Colonic mucosa (tissue), 4 donors: Measurements from ENCODE around the gene USB1. TPM values are rescaled to one million over a fixed set of nuclear protein-coding genes. Genes with fewer than 3 reads are reported as not detected.

Experiments
- DNase-seq: peaks from one replicate; pipeline ENCODE4 v3.0.0-alpha.2; 2020
- H3K27ac ChIP-seq: fragments of 200-600 bp; one replicate; pipeline ENCODE4 v1.8.0; 2021
- H3K27me3 ChIP-seq: fragments of 200-600 bp; one replicate; pipeline ENCODE4 v1.8.0; 2021
- H3K36me3 ChIP-seq: fragments of 200-600 bp; one replicate; pipeline ENCODE4 v1.8.0; 2021
- H3K4me1 ChIP-seq: fragments of 200-600 bp; one replicate; pipeline ENCODE4 v1.8.0; 2021; ENCODE audit warnings: mild to moderate bottlenecking
- H3K4me3 ChIP-seq: fragments of 200-600 bp; one replicate; pipeline ENCODE4 v1.8.0; 2021
- H3K9ac ChIP-seq, 2 donors: one replicate each; pipeline ENCODE4 v1.7.0; 2013; ENCODE audit warnings: control low read depth in 2 of 2, low read depth in 2 of 2, low read length in 2 of 2
- H3K9me3 ChIP-seq: fragments of 200-600 bp; one replicate; pipeline ENCODE4 v1.8.0; 2021
- intact Hi-C: fragments of 100-400 bp; cut with DNase I; formaldehyde crosslinking; loops from one replicate; pipeline ENCODE4 v1.14.1; 2022
- total RNA-seq, 2 donors: library from RNA; stranded (reverse); fragmentation: NEBNext Ultra II Directional in 1 of 2; extraction: Animal tissue kit (Norgen Biotek cat#: 25700) in 1 of 2; gene quantifications; one replicate each; pipeline ENCODE4 v1.2.1, GENCODE V29; 2021
- TF ChIP-seq, protein P1 (sequence below): fragments of 200-600 bp; IDR thresholded peaks from one replicate; pipeline ENCODE4 v1.8.0; 2022; ENCODE audit warnings: antibody characterized with exemption, mild to moderate bottlenecking
- donor health status: healthy.
- donor health status: DM: no; HTN: no; CAD: no.
- donor health status: DM: no; HTN: no; CAD: no.

USB1 gene
- total RNA-seq, 2 donors from 2014 or later = 34.2 to 49.8 TPM

GRCh38 chr16:57992084-57992483 lies 9.1 kb upstream of the USB1 start:
- no peak for DNase-seq
- Histone ChIP-seq H3K4me1 (no peaks in the 10 kb centered on the region), H3K9ac (no peak overlapping the region), H3K36me3 (peaks cover under 1% of the 10 kb centered on the region), H3K27ac (no peak overlapping the region), H3K4me3 (no peak overlapping the region), H3K27me3 (no peaks in the 10 kb centered on the region), H3K9me3 (no peaks in the 10 kb centered on the region)
- TF ChIP-seq, protein P1, sequence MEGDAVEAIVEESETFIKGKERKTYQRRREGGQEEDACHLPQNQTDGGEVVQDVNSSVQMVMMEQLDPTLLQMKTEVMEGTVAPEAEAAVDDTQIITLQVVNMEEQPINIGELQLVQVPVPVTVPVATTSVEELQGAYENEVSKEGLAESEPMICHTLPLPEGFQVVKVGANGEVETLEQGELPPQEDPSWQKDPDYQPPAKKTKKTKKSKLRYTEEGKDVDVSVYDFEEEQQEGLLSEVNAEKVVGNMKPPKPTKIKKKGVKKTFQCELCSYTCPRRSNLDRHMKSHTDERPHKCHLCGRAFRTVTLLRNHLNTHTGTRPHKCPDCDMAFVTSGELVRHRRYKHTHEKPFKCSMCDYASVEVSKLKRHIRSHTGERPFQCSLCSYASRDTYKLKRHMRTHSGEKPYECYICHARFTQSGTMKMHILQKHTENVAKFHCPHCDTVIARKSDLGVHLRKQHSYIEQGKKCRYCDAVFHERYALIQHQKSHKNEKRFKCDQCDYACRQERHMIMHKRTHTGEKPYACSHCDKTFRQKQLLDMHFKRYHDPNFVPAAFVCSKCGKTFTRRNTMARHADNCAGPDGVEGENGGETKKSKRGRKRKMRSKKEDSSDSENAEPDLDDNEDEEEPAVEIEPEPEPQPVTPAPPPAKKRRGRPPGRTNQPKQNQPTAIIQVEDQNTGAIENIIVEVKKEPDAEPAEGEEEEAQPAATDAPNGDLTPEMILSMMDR = no peak
- intact Hi-C loops = loop anchor here (10.0 kb wide), 1 partner anchor 237 kb away; no protein-coding TSS in a partner anchor

- no peak overlapping the region for H3K9ac ChIP-seq
These were observed 7.8 kb upstream of the USB1 start for GRCh38 chr16:57993438-57993837.

GRCh38 chr16:57993897-57994296 lies 7.3 kb upstream of the USB1 start:
- intact Hi-C loops = loop anchor here (10.0 kb wide), 1 partner anchor 239 kb away; no protein-coding TSS in a partner anchor
- TF ChIP-seq, protein P1 = no peak
- no peak overlapping the region for H3K9ac ChIP-seq
- no peak overlapping the region for H3K4me3 ChIP-seq
- no peaks in the 10 kb centered on the region for H3K4me1 ChIP-seq
- no peak for DNase-seq
- peaks cover 8% of the 10 kb centered on the region for H3K36me3 ChIP-seq
- no peak overlapping the region for H3K27ac ChIP-seq
- no peaks in the 10 kb centered on the region for H3K27me3 ChIP-seq
- H3K9me3 ChIP-seq = no peaks in the 10 kb centered on the region

More at GRCh38 chr16:57993438-57993837, 7.8 kb upstream of the USB1 start:
- no peak for DNase-seq
- H3K27me3 ChIP-seq = no peaks in the 10 kb centered on the region
- H3K4me1 ChIP-seq = no peaks in the 10 kb centered on the region
- no peak overlapping the region for H3K4me3 ChIP-seq
- H3K27ac ChIP-seq = no peak overlapping the region
- peaks cover 8% of the 10 kb centered on the region for H3K36me3 ChIP-seq
- intact Hi-C loops = loop anchor here (10.0 kb wide), 1 partner anchor 239 kb away; no protein-coding TSS in a partner anchor
- TF ChIP-seq, protein P1 = no peak
- H3K9me3 ChIP-seq = no peaks in the 10 kb centered on the region

DNA sequence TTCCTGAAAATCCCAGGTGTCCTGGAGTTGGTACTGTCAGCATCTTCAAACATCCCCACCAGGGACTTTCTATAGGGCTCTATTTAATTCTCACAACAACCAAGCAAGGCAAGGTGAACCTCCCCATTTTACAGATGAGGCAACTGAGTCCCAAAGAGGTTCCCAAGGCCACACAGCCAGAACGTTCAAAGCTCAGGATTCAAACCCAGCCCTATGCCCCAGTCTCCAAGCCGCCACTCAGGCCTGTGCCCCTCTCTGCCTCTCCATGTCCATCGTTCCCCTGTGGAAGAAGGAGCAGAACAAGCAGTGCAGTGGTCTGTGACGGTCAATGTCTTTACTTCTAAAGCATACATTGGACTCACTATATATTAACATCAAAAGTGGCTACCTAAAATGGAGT lies 6.8 kb upstream of the USB1 start:
- no peak overlapping the region for H3K9ac ChIP-seq
- TF ChIP-seq, protein P1 = no peak
- no peaks in the 10 kb centered on the region for H3K4me1 ChIP-seq
- no peak overlapping the region for H3K27ac ChIP-seq
- DNase-seq = no peak
- intact Hi-C loops = loop anchor here (10.0 kb wide), 1 partner anchor 240 kb away; no protein-coding TSS in a partner anchor
- no peak overlapping the region for H3K4me3 ChIP-seq
- no peaks in the 10 kb centered on the region for H3K27me3 ChIP-seq
- peaks cover 8% of the 10 kb centered on the region for H3K36me3 ChIP-seq
- no peaks in the 10 kb centered on the region for H3K9me3 ChIP-seq

DNA sequence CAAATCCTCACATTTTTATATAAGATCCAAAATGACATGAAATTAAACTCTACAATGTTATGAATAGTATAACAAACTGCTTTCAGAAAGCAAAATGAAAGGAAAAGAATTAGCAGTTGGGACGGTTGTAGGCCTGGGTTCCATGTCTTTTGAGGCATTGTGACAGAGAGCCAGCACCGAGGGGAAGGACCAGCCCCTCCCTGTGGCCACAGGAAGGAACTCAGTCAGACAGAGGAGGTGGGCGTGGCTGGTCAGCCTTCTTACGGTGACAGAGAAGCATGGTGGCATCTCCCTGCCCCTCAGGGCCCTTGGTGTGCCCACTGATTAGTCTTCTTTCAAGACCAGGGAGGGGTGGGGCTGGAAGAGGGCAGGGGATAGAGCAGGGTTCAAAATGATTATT lies 6.4 kb upstream of the USB1 start:
- peak; percentile 55 for DNase-seq
- no peak overlapping the region for H3K27ac ChIP-seq
- H3K27me3 ChIP-seq = no peaks in the 10 kb centered on the region
- intact Hi-C loops = loop anchor here (10.0 kb wide), 1 partner anchor 240 kb away; no protein-coding TSS in a partner anchor
- no peak overlapping the region for H3K9ac ChIP-seq
- TF ChIP-seq, protein P1 = peak; percentile 28
- H3K36me3 ChIP-seq = peaks cover 8% of the 10 kb centered on the region
- no peak overlapping the region for H3K4me3 ChIP-seq
- no peaks in the 10 kb centered on the region for H3K9me3 ChIP-seq
- H3K4me1 ChIP-seq = no peaks in the 10 kb centered on the region
